HG02981 (cell line): ENCODE measurements around the gene WDR20.

ENCODE experiments used
- ATAC-seq: cut with Tn5 transposase; IDR thresholded peaks from one replicate; pipeline ENCODE4 v1.9.1; 2021; ENCODE audit warnings: mild to moderate bottlenecking, moderate library complexity; ENCODE audit not compliant: unreplicated experiment

The WDR20 gene

GRCh38 chr14:102215576-102216250, 76.0 kb downstream of the WDR20 start:
- ATAC-seq = no peak

GRCh38 chr14:102217399-102217798, 77.7 kb downstream of the WDR20 start:
- no peak for ATAC-seq

GRCh38 chr14:102217987-102218421, 78.3 kb downstream of the WDR20 start:
- no peak for ATAC-seq

GRCh38 chr14:102218688-102219087, 79.0 kb downstream of the WDR20 start:
- ATAC-seq = no peak

- no peak for ATAC-seq
Observed at GRCh38 chr14:102219316-102219715, 79.6 kb downstream of the WDR20 start.

- ATAC-seq = peak; percentile 95
Observed at GRCh38 chr14:102220031-102220430, 80.3 kb downstream of the WDR20 start.

GRCh38 chr14:102221026-102221425, 81.3 kb downstream of the WDR20 start:
- ATAC-seq = no peak

- no peak for ATAC-seq
Observed at GRCh38 chr14:102222009-102222575, 82.4 kb downstream of the WDR20 start.

GRCh38 chr14:102222751-102223150, 83.1 kb downstream of the WDR20 start:
- ATAC-seq = no peak

GRCh38 chr14:102223682-102224081, 84.0 kb downstream of the WDR20 start:
- no peak for ATAC-seq

GRCh38 chr14:102225386-102225785, 85.7 kb downstream of the WDR20 start:
- ATAC-seq = no peak

GRCh38 chr14:102225936-102226335, 86.2 kb downstream of the WDR20 start:
- no peak for ATAC-seq

GRCh38 chr14:102226356-102227125, 86.8 kb downstream of the WDR20 start:
- ATAC-seq = no peak

- no peak for ATAC-seq
Observed at GRCh38 chr14:102227184-102227964, 87.7 kb downstream of the WDR20 start.

- ATAC-seq = no peak
Observed at GRCh38 chr14:102229071-102229738, 89.5 kb downstream of the WDR20 start.

GRCh38 chr14:102229739-102230092, 90.0 kb downstream of the WDR20 start:
- ATAC-seq = no peak

- ATAC-seq = no peak
Observed at GRCh38 chr14:102230481-102231210, 90.9 kb downstream of the WDR20 start.

- no peak for ATAC-seq
Observed at GRCh38 chr14:102231476-102232347, 92.0 kb downstream of the WDR20 start.

GRCh38 chr14:102232348-102232625, 92.6 kb downstream of the WDR20 start:
- no peak for ATAC-seq
